NCI-H82 (cell line): ENCODE measurements around the gene SH2B3.
"Not testable (repeated sequence)": the region's sequence is repeated elsewhere in the genome, so short reads cannot be mapped to it uniquely, and the experiment has no call there.

Experiments
- DNase-seq: peaks from one replicate; lab custom pipeline; 2025; lab: John Stamatoyannopoulos, UW

The SH2B3 gene

DNA sequence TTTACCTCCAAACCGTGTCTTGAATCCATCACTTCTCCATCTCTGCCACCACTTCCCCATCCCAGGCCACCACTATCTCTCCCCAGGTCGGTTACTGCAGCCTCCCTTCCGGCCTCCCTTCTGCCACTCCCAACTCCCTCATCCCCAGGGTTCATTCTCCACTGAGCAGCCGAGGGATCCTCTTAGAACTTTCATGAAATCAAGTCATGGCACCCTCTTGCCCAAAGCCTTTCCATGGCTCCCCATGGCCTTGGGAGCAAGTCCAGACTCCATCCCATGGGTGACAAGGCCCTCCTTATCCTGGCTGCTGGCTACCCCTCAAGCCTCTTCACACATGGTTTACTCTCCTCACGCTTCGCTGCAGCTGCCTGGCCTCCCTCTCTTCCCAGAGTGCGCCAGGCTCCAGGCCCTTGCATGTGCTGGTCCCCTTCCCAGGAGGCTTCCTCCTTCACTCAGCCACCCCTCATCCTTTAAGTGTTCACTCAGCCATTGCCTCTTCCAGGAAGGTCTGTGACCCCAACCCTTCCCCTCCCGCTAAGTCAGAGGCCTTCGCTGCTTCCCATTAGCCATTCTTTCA lies 17.9 kb upstream of the SH2B3 start:
- DNase-seq = no peak

DNA sequence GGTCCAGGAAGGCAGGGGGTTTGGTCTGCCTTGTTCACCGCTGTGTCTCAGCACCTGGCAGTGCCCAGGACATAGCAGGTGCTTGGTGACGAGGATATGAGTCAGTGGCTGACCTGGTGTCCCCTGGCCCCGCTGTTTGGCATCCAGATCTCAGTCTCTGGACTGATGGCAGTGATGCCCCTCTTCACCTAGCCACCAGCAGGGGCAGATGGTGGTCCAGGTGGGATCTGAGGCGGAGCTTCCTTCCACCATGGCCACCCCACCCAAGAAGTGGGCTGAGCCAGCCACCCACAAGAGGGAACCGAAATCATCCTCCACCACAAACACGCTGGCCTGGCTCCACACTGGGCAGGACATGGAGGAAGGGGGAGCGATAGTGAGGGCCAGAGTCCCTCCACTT lies 16.1 kb upstream of the SH2B3 start:
- no peak for DNase-seq

DNA sequence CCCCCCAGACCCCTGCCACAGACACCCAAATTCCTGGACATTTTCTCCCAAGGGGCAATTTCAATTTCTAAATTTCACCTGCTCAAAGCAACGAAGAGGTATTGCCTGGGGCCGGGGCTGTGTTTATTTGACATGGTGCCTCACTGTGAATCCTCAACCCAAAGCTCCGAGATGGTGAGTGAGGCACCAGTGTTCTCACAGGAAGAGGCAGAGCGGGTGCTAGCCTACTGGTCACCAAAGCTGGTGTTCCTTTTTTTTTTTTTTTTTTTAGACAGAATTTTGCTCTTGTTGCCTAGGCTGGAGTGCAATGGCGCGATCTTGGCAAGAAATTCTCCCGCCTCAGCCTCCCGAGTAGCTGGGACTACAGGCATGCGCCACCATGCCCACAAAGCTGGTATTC lies 14.8 kb upstream of the SH2B3 start:
- no peak for DNase-seq

DNA sequence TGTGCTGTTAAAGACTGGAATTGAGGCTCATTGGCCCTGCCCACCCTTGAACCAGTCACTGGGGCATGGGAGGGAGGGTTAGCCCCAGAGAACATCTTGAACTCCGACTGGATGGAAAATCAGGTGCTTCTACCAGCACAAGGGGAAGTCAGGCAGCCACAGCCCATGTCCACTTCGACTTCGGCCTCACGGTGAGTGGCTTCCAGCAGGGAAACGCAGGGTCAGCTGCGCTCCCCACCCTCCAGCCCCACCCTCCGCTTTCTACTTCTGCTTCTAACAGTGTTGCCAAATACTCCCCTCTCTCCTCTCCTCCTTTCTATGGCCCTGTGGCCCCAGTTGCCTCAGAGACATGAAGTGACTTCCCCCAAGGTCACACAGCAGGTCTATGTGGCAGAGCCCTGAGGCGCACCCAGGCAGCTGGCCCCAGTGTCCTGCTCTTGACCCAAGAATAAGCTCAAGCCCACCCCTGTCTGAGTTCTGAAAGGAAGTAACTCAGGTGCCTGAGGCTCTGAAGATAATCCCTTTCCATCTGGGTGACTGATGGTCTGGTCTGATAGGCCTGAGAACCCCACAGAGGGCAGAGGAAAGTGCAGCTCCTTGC lies 11.9 kb upstream of the SH2B3 start:
- peak; percentile 51 for DNase-seq

DNA sequence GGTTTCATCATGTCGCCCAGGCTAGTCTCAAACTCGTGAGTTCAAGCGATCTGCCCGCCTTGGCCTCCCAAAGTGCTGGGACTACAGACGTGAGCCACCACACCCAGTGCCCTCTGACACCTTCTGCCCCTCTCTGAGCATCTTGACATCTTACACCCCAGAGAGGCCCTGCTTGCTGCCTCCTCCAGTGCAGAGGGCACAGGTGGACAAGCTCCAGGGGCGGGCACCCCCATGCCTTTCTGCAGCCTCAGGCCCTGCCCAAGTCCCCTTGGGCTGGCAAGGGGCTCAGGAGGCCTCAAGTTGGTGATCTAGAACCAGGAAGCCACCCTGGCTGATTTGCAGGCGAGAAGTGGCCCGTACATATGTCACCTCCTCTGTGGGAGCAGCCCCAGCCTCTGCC lies 11.2 kb upstream of the SH2B3 start:
- no peak for DNase-seq

DNA sequence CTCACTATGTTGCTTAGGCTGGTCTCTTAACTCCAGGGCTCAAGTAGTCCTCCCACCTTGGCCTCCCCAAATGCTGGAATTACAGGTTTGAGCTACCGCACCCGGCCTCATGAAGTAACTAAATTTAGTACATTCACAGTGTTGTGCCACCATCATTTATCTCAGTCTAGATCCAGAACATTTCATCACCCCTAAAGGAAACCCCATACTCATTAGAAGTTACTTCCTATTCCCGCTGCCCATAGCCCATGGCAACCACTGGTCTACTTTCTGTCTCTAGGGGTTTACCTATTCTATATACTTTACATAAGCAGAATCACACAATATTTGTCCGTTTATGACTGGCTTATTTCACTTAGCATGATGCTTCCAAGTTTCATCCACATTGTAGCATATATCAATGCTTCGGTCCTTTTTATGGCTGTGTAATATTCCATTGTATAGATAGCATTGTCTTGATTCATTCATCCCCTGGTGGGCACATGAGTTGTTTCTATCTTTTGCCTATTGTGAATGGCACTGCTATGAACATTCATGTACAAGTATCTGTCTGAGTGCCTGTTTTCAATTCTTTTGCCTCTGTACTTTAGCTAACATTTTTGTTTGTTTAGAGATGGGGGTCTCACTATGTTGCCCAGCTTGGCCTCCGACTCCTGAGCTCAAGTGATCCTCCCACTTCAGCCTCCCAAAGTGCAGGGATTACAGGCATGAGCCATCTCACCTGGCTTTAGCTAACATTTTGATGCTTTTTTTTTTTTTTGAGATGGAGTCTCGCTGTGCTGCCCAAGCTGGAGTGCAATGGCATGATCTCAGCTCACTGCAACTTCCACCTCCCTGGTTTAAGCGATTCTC lies 10.2 kb upstream of the SH2B3 start:
- DNase-seq = no peak

DNA sequence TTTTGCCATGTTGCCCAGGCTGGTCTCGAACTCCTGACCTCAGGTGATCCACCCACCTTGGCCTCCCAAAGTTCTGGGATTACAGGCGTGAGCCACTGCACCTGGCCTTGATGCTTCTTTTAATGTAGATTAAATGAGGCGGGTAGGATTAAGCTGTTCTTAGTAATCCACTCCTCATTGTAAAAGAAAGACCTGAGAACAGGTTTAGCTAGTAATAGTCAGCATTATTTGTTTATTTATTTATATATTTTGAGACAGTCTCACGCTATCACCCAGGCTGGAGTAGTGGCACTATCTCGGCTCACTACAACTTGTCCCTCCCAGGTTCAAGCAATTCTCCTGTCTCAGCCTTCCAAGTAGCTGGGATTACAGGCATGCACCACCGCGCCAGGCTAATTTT lies 9.5 kb upstream of the SH2B3 start:
- peak; percentile 15 for DNase-seq

DNA sequence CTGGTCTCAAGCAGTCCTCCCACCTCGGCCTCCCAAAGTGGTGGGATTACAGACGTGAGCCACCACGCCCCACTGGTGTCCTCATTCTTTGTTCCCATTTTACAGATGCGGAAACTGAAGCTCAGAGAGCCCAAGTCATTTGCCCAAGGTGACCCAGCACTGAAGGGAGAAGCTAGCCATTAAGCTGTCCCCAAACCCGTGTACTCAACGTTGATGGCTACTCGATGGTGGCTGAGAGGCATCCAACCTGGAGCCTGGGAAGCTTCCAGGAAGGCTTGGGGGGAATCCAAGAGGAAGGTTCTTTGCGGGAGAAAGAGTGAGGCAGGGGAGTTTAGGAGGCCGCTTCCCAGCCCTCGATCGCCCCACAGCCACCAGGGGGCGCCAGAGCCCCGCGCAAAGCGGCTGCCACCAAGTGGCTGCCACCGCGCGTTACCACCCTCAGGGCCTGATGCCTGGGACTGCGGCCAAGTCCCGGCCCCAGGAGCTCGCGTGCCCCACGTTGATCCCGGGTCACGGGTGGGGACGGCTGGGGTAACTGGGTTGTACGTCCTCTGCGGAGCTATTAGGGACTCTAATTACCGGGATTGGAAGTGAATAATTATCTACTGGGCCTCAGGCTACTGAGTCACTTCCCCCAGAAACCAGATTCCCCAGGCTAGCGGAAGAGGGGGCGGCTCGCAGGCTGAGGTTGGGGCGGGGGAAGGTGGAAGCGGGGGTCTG lies 8.8 kb upstream of the SH2B3 start:
- peak; percentile 88 for DNase-seq

DNA sequence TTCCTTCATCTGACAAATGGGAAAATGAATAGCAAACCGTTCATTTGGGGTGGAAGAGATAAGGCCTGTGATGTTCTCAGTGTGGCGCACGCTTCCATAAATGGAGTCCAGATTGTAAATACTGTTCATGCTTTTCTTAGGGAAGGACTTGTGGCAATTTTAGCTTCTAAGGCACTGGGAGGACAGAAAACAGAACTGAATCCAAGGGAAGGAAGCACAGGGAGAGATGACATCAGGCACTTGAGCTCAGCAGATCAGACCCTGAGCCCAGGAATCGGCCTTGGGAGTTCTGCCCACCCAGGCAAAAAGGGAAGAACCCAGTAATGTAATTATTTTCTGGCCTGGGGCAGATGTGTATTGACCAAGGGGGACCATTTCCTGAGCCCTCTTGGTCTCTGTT lies 7.2 kb upstream of the SH2B3 start:
- no peak for DNase-seq

DNA sequence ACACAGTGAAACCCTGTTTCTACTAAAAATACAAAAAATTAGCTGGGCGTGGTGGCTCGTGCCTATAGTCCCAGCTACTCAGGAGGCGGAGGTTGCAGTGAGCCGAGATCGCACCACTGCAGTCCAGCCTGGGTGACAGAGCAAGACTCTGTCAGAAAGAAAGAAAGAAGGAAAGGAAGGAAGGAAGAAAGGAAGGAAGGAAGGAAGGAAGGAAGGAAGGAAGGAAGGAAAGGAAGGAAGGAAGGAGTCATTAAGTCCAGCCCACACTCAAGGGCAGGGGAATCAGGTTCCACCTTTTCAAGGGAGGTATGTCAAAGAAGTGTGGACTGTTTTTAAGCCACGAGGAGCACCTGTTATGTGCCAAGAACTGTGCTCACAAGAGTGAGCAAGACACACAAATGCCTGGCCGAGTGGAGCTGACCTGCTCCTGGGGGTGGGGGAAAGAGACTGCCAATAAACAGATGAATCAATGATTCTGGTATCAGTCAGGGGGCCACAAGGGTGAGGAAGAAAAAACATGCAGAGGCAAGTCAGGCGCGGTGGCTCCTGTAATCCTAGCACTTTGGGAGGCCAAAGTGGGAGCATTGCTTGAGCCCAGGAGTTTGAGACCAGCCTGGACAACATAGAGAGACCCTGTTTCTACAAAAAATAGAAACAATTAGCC lies 5.8 kb upstream of the SH2B3 start:
- DNase-seq = not testable (repeated sequence)

DNA sequence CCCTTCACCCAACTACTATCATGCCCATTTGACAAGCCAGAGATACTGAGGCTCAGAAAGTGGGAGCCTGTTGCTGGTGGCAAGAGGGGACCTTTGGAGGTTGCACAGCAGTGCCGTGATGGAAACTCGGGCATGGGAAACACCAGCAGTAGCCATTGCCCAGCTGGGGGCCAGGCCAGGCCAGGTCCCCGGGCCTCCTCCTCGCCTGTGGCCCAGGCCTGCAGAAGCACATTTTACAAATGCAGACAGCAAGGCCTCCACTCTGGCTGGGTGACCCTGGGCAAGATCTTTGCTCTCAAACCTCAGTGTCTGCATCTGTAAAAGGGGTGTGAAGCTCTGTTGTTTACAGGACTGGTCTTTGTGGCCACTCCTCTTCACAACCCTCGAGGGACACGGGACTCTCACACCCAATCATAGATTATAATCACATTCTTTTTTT lies 4.5 kb upstream of the SH2B3 start:
- no peak for DNase-seq

DNA sequence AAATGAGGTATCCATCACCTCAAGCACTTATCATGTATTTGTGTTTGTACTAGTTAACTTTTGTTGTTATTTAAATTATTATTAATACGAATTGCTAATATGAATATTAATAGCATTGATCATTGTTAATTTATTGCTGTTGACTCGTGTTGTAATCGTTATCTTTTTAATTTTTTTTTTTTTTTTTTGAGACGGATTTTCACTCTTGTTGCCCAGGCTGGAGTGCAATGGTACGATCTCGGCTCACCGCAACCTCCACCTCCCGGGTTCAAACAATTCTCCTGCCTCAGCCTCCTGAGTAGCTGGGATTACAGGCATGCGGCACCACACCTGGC lies 3.3 kb upstream of the SH2B3 start:
- DNase-seq = not testable (repeated sequence)

DNA sequence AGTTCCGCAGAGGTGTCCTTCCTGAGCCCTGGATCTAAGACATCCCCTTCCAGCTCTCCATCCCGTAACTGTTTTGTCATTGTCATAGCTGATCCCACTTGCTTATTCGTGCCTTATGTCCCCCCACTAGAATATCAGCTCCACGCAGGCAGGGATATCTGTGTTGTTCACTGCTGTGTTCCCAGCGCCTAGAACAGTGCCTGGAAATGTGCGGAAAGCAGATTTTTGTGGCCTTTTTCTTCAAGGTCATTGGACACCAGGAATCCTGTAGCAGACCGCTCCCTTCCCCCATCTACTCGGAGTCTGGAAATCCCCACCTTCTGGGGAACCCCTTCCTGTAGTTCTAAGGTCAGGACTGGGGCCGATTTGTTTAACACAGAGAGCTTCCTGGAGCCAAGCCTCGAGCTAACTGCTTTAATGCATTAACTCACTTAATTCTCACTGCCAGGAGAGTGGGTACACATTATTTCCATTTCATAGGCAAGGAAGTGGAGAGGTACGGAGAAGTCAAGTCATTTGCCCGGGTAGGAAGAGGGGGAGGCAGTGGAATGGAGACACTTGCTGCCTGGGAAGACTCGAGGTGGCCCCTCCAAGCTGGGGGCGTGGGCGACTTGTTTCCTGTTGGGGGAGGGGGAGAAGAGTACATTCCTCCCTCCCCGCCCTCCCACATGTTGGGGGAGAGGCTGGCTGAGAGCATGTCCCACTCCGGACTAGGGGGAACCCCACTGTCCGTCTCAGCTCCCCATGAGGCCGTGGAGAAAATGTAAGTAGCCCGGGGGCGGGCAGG lies 1.2 kb upstream of the SH2B3 start:
- DNase-seq = peak; percentile 44

DNA sequence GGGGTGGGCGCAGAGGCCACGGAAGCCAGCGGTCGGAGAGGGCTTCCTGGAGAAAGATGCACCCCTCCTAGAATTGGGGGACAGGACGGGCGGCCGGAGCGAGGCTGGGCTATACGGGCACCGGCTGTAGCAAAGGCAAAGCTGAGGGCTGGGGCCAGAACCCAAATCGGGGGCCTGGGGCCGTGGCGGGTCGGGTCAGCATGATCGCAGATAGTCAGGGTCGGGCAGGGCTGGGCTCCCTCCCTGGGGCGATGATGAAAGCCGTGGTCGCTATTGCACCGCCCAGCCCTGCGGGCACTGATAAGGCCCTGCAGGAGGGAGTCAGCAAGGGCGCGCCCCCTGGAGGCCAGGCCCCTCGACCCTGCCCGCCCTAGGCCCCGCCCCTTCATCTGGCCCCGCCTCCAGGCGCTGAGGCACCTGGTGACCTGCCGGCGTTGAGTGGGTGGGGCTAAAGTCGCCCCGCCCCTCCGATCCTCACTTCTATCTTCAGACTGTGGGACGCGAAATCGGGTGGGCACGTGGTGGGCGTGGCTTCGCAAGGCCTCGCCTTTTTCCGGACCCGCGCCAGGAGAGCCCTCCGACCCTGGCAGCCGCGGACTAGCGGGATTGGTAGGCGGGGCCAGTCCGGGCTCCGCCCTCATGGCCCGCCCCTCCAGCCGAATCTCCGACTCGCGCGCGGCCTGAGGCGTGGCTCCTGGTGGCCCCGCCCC lies 419 bp upstream of the SH2B3 start:
- peak; percentile 98 for DNase-seq

DNA sequence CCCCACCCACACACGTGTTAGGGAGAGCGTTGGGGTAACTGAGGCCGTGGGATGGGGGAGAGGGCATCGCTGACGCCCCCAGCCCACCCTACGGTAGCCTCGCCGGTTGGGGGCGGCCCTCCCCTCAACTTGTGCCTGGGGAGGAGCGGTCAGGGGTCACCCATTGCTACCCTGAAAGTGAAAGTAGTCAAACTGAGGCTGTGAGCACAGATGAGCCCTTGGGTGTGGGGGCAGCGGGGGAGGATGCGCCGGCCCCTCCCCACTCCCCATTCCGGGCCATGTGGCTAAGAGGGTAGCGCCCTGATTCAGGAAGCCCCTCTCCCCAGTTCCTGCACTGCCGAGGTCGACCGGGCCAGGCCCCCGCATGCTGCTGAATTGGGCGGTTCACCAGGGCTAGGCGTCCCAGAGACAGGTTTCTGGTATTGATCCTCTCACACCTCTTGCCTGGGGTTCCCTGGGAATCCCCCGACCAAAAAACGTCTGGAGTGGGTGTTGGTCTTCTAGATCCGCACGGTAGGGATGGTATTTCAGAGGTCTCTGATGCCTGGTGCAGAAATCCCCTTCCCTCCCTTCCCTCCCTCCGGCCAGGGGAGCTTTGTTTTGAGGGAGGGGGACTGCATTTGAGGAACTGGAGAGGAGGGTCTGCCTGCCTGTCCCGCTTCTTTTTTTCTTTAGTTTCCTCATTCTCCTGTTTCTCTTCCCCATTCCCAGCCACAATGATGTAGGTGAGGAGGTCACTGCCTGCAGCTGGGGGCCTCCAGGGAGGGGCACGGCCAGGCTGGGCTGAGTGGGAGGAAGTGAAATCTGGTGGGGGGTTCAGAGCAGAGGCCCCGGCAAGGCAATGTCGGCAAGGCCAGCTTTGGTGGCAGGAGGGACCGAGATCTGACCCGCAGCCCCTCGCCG lies 1.0 kb downstream of the SH2B3 start:
- DNase-seq = no peak

DNA sequence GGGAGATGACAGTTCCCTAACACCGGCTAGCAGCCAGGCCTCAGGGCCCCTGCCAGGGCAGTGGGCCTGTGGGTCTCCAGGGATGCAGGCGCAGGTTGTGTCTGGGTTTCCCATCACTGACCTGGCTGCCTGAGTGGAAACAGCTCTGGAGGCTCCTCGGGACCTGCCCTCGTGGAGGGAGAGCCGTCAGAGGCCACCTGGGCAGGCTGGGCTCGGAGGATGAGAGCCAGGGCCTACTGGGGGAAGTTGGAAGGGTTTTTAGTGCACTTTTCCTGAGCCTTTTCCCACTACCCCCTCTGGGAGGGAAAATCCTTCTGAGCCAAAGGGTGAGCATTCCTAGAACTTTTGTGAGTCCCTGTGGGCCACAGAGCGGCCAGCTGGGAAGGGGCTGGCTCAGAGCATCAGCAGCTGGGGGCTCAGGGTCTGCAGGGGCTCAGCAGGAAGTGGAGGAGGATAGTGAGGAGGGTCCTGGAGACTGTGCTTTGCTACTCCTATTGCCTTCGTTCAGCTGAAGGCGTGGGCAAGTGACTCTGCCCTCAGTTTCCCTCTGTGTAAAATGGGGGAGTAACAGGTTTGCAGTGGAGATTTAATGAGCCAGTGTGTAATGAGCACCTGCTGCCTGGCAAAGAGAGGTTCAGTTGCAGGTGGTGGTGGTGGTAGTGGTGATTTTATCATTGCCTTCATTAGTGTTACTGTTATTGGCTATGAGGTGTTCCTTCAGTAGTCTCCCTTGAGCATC lies 1.8 kb downstream of the SH2B3 start:
- DNase-seq = no peak

DNA sequence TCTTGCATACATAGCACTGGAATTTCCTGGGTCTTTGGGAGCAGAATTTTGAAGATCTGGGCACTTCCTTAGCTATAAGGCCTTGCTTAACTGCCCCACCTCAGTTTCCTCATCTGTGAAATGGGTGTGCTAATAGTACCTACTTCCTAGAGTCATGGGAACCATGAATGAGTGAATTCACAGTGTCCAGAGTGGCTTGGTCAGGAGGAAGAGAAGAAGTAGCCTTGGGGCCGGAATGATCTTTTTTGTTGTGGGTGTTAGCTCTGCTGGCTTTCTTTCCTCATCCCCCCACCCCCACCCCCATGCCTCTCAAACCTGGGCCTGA lies 2.4 kb downstream of the SH2B3 start:
- DNase-seq = no peak

DNA sequence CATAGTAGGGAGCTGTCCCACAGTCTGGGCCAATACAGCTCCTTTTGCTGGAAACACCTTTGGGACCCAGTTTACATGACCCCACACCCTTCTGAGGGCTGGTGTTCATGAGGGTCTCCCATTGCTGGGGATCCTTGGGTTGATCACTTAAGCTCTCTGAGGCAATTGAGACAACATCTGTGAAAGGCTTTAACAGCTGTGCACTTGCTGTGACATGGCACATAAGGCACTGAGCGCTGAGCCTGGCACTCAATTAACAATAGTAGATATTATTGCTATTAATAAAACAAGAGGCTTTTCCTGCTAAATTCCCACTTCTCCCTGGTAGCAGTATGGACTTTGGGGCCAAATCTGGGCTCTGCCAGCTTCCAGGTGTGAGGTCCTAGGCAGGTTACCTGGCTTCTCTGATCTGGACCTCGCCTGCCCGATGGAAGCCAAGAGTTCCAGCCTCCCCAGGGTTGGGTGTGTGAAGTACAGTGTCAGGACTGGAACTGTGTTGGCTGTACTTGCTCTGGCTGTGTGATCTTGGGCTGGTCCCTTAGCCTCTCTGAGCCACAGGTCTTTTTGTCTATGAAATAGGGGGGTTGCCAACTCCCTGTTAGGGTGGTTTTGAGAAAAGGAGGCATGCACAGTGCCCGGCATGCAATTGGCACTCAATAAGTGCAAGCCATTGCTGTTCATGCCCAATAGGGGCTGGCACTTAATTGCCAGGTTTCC lies 3.1 kb downstream of the SH2B3 start:
- peak; percentile 19 for DNase-seq

DNA sequence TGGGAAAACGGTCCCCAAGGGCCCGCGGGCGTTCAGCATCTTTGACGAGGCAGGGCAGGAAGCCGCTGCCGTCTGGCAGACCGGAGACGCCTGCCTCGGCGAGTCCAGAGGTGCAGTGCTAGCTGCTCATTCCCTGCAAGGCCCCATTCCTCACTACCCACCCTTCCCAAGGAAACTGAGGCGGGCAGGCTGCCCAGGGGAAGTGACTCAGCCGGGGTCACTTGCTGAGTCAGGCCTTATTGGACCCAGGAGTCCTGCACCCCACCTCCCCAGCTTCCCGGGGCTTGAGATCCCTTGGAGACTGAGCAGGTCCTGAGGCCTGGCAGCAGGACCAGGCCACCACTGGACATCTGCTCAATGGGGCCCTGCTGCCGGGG lies 3.7 kb downstream of the SH2B3 start:
- DNase-seq = no peak
